Keratinocyte (primary cell): Measurements from ENCODE around the gene TRIM43.
"Not testable (repeated sequence)": the region's sequence is repeated elsewhere in the genome, so short reads cannot be mapped to it uniquely, and the experiment has no call there.

ENCODE experiments used
- CTCF ChIP-seq, 3 experiments: IDR thresholded peaks in 1 of 3; conservative IDR thresholded peaks in 1 of 3; optimal IDR thresholded peaks in 1 of 3; 2 replicates in 2 of 3; 3 replicates in 1 of 3; pipeline versions ENCODE3 to v1.5.1; 2011; ENCODE audit warnings: low read length in 3 of 3, mild to moderate bottlenecking in 3 of 3, moderate library complexity in 2 of 3, control low read depth in 1 of 3, inconsistent platforms in 1 of 3; ENCODE audit not compliant: insufficient read depth in 2 of 3; ENCODE audit errors: extremely low read depth in 1 of 3
- EZH2 ChIP-seq: IDR thresholded peaks from one replicate; pipeline ENCODE4 v1.6.1; 2012; ENCODE audit warnings: inconsistent platforms, mild to moderate bottlenecking, low read length, moderate library complexity

GRCh38 chr2:95592973-95593372 is 1.2 kb downstream of the TRIM43 start:
- not testable (repeated sequence) for TF ChIP-seq CTCF (optimal IDR thresholded peaks at IDR 0.05 in 1 of 3, IDR thresholded peaks at IDR 0.05 in 1 of 3, conservative IDR thresholded peaks at IDR 0.05 in 1 of 3; ENCODE audit: extremely low read depth in 1 of 3, insufficient read depth in 2 of 3, low read length in 3 of 3); EZH2
